IMR-90 (cell line): ENCODE measurements around the gene ZNF274. TPM values are rescaled to one million over a fixed set of nuclear protein-coding genes. Genes with fewer than 3 reads are reported as not detected.

ENCODE experiments used
- ATAC-seq: fragments of 200-7000 bp; cut with Tn5 transposase; 2 replicates; pipeline ENCODE4 v1.9.1; 2020; ENCODE audit warnings: low read depth, mild to moderate bottlenecking, moderate library complexity
- BruUV-seq: library from RNA; stranded (reverse); fragments of 400-500 nt; replicated peaks from 2 replicates; lab custom pipeline; 2021; lab: Mats Ljungman, UMichigan
- CTCF ChIA-PET: fragments of 300-600 bp; formaldehyde crosslinking; extraction: SDS; loops from one replicate; lab custom pipeline; 2021; ENCODE audit warnings: antibody characterized with exemption; lab: Yijun Ruan, JAX
- POLR2A ChIA-PET: fragments of 300-600 bp; sonication (Branson Sonifier 250); formaldehyde crosslinking; loops from one replicate; lab custom pipeline; 2022; ENCODE audit warnings: antibody characterized with exemption; ENCODE audit not compliant: unreplicated experiment; lab: Charles Lee
- DNase-seq: peaks from one replicate; pipeline ENCODE4 v3.0.0; 2013
- H2AFZ ChIP-seq: replicated peaks from 2 replicates; pipeline ENCODE3; 2013; ENCODE audit warnings: low read length, mild to moderate bottlenecking; ENCODE audit not compliant: poor library complexity
- H2AK5ac ChIP-seq: 2 replicates; pipeline ENCODE4 v1.6.1; 2013; ENCODE audit warnings: low read depth, low read length, inconsistent platforms
- H2AK9ac ChIP-seq: replicated peaks from 2 replicates; pipeline ENCODE3; 2013; ENCODE audit warnings: mild to moderate bottlenecking, low read depth, low read length, moderate library complexity; ENCODE audit not compliant: poor library complexity
- H2BK120ac ChIP-seq: 2 replicates; pipeline ENCODE4 v1.6.1; 2013; ENCODE audit warnings: low read depth, low read length, inconsistent platforms
- H2BK15ac ChIP-seq: 3 replicates; pipeline ENCODE4 v1.6.1; 2013; ENCODE audit warnings: low read depth, low read length, inconsistent platforms
- H2BK20ac ChIP-seq: 2 replicates; pipeline ENCODE4 v1.6.1; 2013; ENCODE audit warnings: low read depth, mild to moderate bottlenecking, inconsistent platforms, low read length, moderate library complexity
- H2BK5ac ChIP-seq: 2 replicates; pipeline ENCODE4 v1.6.1; 2013; ENCODE audit warnings: mild to moderate bottlenecking, low read depth, low read length, inconsistent platforms; ENCODE audit not compliant: poor library complexity, severe bottlenecking
- H3K14ac ChIP-seq: replicated peaks from 2 replicates; pipeline ENCODE4 v1.6.1; 2013; ENCODE audit warnings: low read depth, low read length, inconsistent platforms
- H3K18ac ChIP-seq: 2 replicates; pipeline ENCODE4 v1.6.1; 2013; ENCODE audit warnings: low read depth, low read length, control low read depth
- H3K23ac ChIP-seq: 2 replicates; pipeline ENCODE4 v1.6.1; 2013; ENCODE audit warnings: low read depth, low read length, inconsistent platforms
- H3K27ac ChIP-seq: 2 replicates; pipeline ENCODE4 v1.5.1; 2013; ENCODE audit warnings: mild to moderate bottlenecking, control low read depth, low read length; ENCODE audit not compliant: insufficient read depth
- H3K27me3 ChIP-seq: 2 replicates; pipeline ENCODE4 v1.6.1; 2013; ENCODE audit warnings: low read length; ENCODE audit not compliant: control insufficient read depth, insufficient read depth
- H3K36me3 ChIP-seq: 2 replicates; pipeline ENCODE4 v1.6.1; 2013; ENCODE audit warnings: low read length, mixed read lengths; ENCODE audit not compliant: control insufficient read depth, insufficient read depth
- H3K4ac ChIP-seq: 2 replicates; pipeline ENCODE4 v1.6.1; 2013; ENCODE audit warnings: low read depth, low read length, inconsistent platforms
- H3K4me1 ChIP-seq: 2 replicates; pipeline ENCODE4 v1.6.1; 2013; ENCODE audit warnings: low read length, mixed read lengths; ENCODE audit not compliant: control insufficient read depth, insufficient read depth
- H3K4me2 ChIP-seq: 2 replicates; pipeline ENCODE4 v1.6.1; 2013; ENCODE audit warnings: low read depth, mild to moderate bottlenecking, control low read depth, low read length, moderate library complexity
- H3K4me3 ChIP-seq: 2 replicates; pipeline ENCODE4 v1.5.1; 2013; ENCODE audit warnings: low read depth, mild to moderate bottlenecking, control low read depth, low read length, moderate library complexity; ENCODE audit not compliant: insufficient read depth
- H3K56ac ChIP-seq: 2 replicates; pipeline ENCODE4 v1.6.1; 2013; ENCODE audit warnings: low read length, inconsistent platforms; ENCODE audit not compliant: insufficient read depth; ENCODE audit errors: extremely low read depth
- H3K79me1 ChIP-seq, 2 experiments: 2 replicates each; pipeline ENCODE4 v1.6.1; 2013; ENCODE audit warnings: low read length in 2 of 2, inconsistent platforms in 1 of 2, low read depth in 1 of 2
- H3K9ac ChIP-seq: 2 replicates; pipeline ENCODE4 v1.6.1; 2013; ENCODE audit warnings: low read depth, low read length, control low read depth
- H3K9me1 ChIP-seq: 2 replicates; pipeline ENCODE4 v1.6.1; 2013; ENCODE audit warnings: low read length, inconsistent platforms; ENCODE audit not compliant: insufficient read depth
- H3K9me3 ChIP-seq: 2 replicates; pipeline ENCODE4 v1.6.1; 2013; ENCODE audit warnings: low read length; ENCODE audit not compliant: control insufficient read depth, insufficient read depth
- H4K20me1 ChIP-seq: 2 replicates; pipeline ENCODE4 v1.6.1; 2013; ENCODE audit warnings: low read length, inconsistent platforms; ENCODE audit not compliant: insufficient read depth
- H4K5ac ChIP-seq: 2 replicates; pipeline ENCODE4 v1.6.1; 2013; ENCODE audit warnings: mild to moderate bottlenecking, low read depth, low read length, control low read depth
- H4K8ac ChIP-seq, 2 experiments: 2 replicates each; pipeline ENCODE4 v1.6.1; 2013; ENCODE audit warnings: low read depth in 2 of 2, low read length in 2 of 2, control low read depth in 1 of 2, inconsistent platforms in 1 of 2
- H4K91ac ChIP-seq: 2 replicates; pipeline ENCODE4 v1.6.1; 2013; ENCODE audit warnings: low read depth, low read length, inconsistent platforms; ENCODE audit not compliant: insufficient read depth
- BHLHE40 ChIP-seq: fragments of 150-350 bp; IDR thresholded peaks from 2 replicates; pipeline ENCODE4 v1.6.1; 2016; ENCODE audit warnings: mild to moderate bottlenecking, low read depth, low read length
- CEBPB ChIP-seq: IDR thresholded peaks from 2 replicates; pipeline ENCODE4 v1.6.1; 2012; ENCODE audit warnings: low read depth, low read length, improper control_type of control experiment
- CHD1 ChIP-seq: IDR thresholded peaks from 2 replicates; pipeline ENCODE4 v1.6.1; 2012; ENCODE audit warnings: low read depth, low read length, improper control_type of control experiment
- CTCF ChIP-seq: conservative IDR thresholded peaks from 2 replicates; pipeline ENCODE4 v1.5.1; 2012; ENCODE audit warnings: mild to moderate bottlenecking, low read depth, low read length, improper control_type of control experiment
- ELK1 ChIP-seq: fragments of 150-350 bp; IDR thresholded peaks from 2 replicates; pipeline ENCODE4 v1.6.1; 2016; ENCODE audit warnings: low read depth, mild to moderate bottlenecking, low read length, moderate library complexity, borderline replicate concordance
- FOS ChIP-seq: fragments of 150-350 bp; IDR thresholded peaks from 2 replicates; pipeline ENCODE4 v1.6.1; 2016; ENCODE audit warnings: low read depth, low read length
- MAFK ChIP-seq: IDR thresholded peaks from 2 replicates; pipeline ENCODE4 v1.6.1; 2012; ENCODE audit warnings: low read depth, low read length, improper control_type of control experiment
- MXI1 ChIP-seq: IDR thresholded peaks from 2 replicates; pipeline ENCODE4 v1.6.1; 2012; ENCODE audit warnings: low read depth, mild to moderate bottlenecking, low read length, moderate library complexity, borderline replicate concordance
- NFE2L2 ChIP-seq: fragments of 150-350 bp; IDR thresholded peaks from 2 replicates; pipeline ENCODE4 v1.6.1; 2016; ENCODE audit warnings: low read depth, mild to moderate bottlenecking, low read length
- POLR2A ChIP-seq: IDR thresholded peaks from 2 replicates; pipeline ENCODE4 v1.6.1; 2012; ENCODE audit warnings: mild to moderate bottlenecking, low read depth, low read length
- RAD21 ChIP-seq: IDR thresholded peaks from 2 replicates; pipeline ENCODE4 v1.6.1; 2012; ENCODE audit warnings: low read length, improper control_type of control experiment
- RCOR1 ChIP-seq: IDR thresholded peaks from 2 replicates; pipeline ENCODE4 v1.6.1; 2012; ENCODE audit warnings: mild to moderate bottlenecking, low read length, improper control_type of control experiment; ENCODE audit not compliant: insufficient replicate concordance
- RFX5 ChIP-seq: IDR thresholded peaks from 2 replicates; pipeline ENCODE4 v1.8.0; 2012; ENCODE audit warnings: low read depth, mild to moderate bottlenecking, low read length, moderate library complexity
- SMC3 ChIP-seq: fragments of 150-350 bp; IDR thresholded peaks from 2 replicates; pipeline ENCODE4 v1.6.1; 2016; ENCODE audit warnings: low read depth, mild to moderate bottlenecking, antibody characterized with exemption, low read length, moderate library complexity
- USF2 ChIP-seq: fragments of 150-350 bp; IDR thresholded peaks from 2 replicates; pipeline ENCODE4 v1.6.1; 2017; ENCODE audit warnings: mild to moderate bottlenecking, antibody characterized with exemption, low read length, low read depth
- whole genome bisulfite sequencing, 2 experiments: methylation state at CpG; one replicate each; pipeline versions ENCODE4 v1.1.5 to v1.1.7; 2013; ENCODE audit warnings: missing lambda C conversion rate in 2 of 2; ENCODE audit not compliant: insufficient read length in 1 of 2; ENCODE audit errors: extremely low coverage in 2 of 2; 5-methylcytosine and 5-hydroxymethylcytosine counted together
- dilution Hi-C: fragments of 300-500 bp; cut with HindIII; formaldehyde crosslinking; loops from one replicate; pipeline ENCODE4 v1.14.3; 2018; ENCODE audit warnings: low sequenced_read_pairs; ENCODE audit not compliant: unreplicated experiment
- in situ Hi-C: fragments of 300-500 bp; cut with MboI; formaldehyde crosslinking; loops from 3 replicates; pipeline ENCODE4 v1.14.3; 2019; ENCODE audit warnings: low sequenced_read_pairs, inconsistent platforms, mixed read lengths
- intact Hi-C: fragments of 100-400 bp; cut with micrococcal nuclease; formaldehyde crosslinking; loops from 2 replicates; pipeline ENCODE4 v1.10.0; 2022
- polyA plus RNA-seq, 3 experiments: library from polyadenylated mRNA; depleted of rRNA; stranded (reverse); fragments of >200 nt; gene quantifications; 2 replicates each; pipeline ENCODE4 v1.2.3, GENCODE V29; 2012; ENCODE audit warnings: low replicate concordance in 1 of 3
- total RNA-seq: library from RNA; depleted of rRNA; stranded (reverse); fragments of >200 nt; gene quantifications from 2 replicates; pipeline ENCODE4 v1.2.3, GENCODE V29; 2012

The ZNF274 gene
- total and polyA plus RNA-seq, 2 of the 4 experiments (the other 2 are of a cell fraction), result 12.1 to 15.2 TPM

DNA sequence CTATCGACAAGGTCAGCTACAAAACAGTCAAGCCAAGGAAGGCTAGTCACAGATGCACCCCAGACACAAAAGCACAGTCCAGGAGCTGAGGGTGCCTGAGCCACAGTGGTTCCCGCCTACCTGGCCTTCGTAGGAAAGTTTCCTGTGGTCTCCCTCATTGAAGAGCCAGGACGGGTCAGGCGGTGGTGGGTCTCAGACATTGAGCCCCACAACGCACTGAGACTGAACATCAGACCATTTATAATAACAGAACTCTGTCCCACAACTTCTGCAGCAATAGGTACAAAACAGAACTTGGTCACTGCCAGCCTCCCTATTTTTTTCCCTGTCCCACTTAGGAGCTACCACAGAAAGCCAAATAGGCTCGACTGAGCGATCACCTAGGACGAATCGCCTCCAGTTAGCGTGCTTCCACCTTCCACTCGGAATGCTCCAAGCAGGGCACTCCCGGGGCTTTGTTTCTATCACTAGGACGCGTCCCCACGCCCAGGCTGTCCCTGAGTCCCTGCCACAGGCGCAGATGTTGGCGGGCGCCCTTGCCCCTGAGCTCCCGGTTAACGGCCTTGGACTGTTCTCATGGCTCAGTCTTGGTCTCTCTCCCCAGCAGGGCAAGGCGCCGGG, 45.2 kb downstream of the ZNF274 start:
- peak overlapping the region; percentile 70 for H4K5ac ChIP-seq
- no TSS peak for BruUV-seq
- 0 out of 2 replicates have a peak overlapping the region, but pooled peaks have one; percentile 5 for H3K18ac ChIP-seq
- peak overlapping the region; percentile 69 for H3K4ac ChIP-seq
- no peak overlapping the region for H2BK20ac ChIP-seq
- peaks cover 6% of the 10 kb centered on the region; the same call in 1 of the 2 replicates for H3K9me1 ChIP-seq
- H3K23ac ChIP-seq, result peak overlapping the region; percentile 54
- H4K91ac ChIP-seq, result peak overlapping the region; percentile 57
- H2BK15ac ChIP-seq, result no peak overlapping the region
- POLR2A ChIA-PET, result no interaction called here
- CTCF ChIA-PET, result no interaction called here
- intact Hi-C loops, result no loop called here
- no peak for ATAC-seq
- in situ Hi-C loops, result no loop called here
- H3K9me3 ChIP-seq, result peaks cover 33% of the 10 kb centered on the region
- peak overlapping the region; percentile 77 for H3K9ac ChIP-seq
- H2BK5ac ChIP-seq, result peak overlapping the region; percentile 73
- peak overlapping the region; percentile 73 for H3K4me3 ChIP-seq
- dilution Hi-C loops, result no loop called here
- peak overlapping the region; percentile 31; the same call in 1 of the 2 replicates for H3K56ac ChIP-seq
- no peak for DNase-seq
- H4K8ac ChIP-seq, result peak overlapping the region; percentile 84 to 92
- peak overlapping the region; percentile 2; the same call in 1 of the 2 replicates for H2BK120ac ChIP-seq
- H2AK9ac ChIP-seq, result peak overlapping the region; percentile 94
- peak overlapping the region; percentile 76 for H3K27ac ChIP-seq
- H3K4me2 ChIP-seq, result peak overlapping the region; percentile 95
- peaks cover 5% of the 10 kb centered on the region for H3K4me1 ChIP-seq
- H3K14ac ChIP-seq, result peak overlapping the region; percentile 47
- peak overlapping the region; percentile 23 for H2AK5ac ChIP-seq
- 23% methylated on average over 12 of the region's 23 CpGs; no CpG with 5 or more reads in 1 of the 2 experiments for WGBS, 2 experiments
- peaks cover 26 to 34% of the 10 kb centered on the region in 2 experiments for H3K79me1 ChIP-seq
- peaks cover 27% of the 10 kb centered on the region for H3K36me3 ChIP-seq
- H2AFZ ChIP-seq, result peak overlapping the region; percentile 93
- H3K27me3 ChIP-seq, result no peaks in the 10 kb centered on the region
- no peaks in the 10 kb centered on the region for H4K20me1 ChIP-seq
- TF ChIP-seq CTCF (no peak), RCOR1 (no peak), MXI1 (no peak), POLR2A (no peak), ELK1 (no peak), USF2 (no peak), RAD21 (no peak), RFX5 (no peak), CEBPB (no peak), NFE2L2 (no peak), CHD1 (no peak), MAFK (no peak), BHLHE40 (no peak), FOS (no peak), SMC3 (no peak)
